GM23338 (cell line): ENCODE data around the gene CDC6. TPM values are rescaled to one million over a fixed set of nuclear protein-coding genes. Genes with fewer than 3 reads are reported as not detected.

Experiments used
- polyA plus RNA-seq: library from polyadenylated mRNA; unstranded; fragments of >200 nt; fragmentation: Nextera tagmentation; extraction: Ambion mirVana; gene quantifications from 2 replicates; pipeline ENCODE4 v1.2.1, GENCODE V29; 2016
- total RNA-seq: library from RNA; depleted of rRNA; stranded (reverse); fragments of >200 nt; shearing (Covaris generic); gene quantifications from 2 replicates; pipeline ENCODE4 v1.2.3, GENCODE V29; 2014; rRNA removed
- TF ChIP-seq, protein P1 (sequence below): fragments of 250-450 bp; sonication (Bioruptor Pico); IDR thresholded peaks from 2 replicates; pipeline ENCODE4 v1.5.0; 2020; ENCODE audit warnings: mild to moderate bottlenecking, moderate library complexity

Gene CDC6
- total and polyA plus RNA-seq, 2 experiments from 2014 or later, result 46.2 to 79.9 TPM

- TF ChIP-seq, protein P1, sequence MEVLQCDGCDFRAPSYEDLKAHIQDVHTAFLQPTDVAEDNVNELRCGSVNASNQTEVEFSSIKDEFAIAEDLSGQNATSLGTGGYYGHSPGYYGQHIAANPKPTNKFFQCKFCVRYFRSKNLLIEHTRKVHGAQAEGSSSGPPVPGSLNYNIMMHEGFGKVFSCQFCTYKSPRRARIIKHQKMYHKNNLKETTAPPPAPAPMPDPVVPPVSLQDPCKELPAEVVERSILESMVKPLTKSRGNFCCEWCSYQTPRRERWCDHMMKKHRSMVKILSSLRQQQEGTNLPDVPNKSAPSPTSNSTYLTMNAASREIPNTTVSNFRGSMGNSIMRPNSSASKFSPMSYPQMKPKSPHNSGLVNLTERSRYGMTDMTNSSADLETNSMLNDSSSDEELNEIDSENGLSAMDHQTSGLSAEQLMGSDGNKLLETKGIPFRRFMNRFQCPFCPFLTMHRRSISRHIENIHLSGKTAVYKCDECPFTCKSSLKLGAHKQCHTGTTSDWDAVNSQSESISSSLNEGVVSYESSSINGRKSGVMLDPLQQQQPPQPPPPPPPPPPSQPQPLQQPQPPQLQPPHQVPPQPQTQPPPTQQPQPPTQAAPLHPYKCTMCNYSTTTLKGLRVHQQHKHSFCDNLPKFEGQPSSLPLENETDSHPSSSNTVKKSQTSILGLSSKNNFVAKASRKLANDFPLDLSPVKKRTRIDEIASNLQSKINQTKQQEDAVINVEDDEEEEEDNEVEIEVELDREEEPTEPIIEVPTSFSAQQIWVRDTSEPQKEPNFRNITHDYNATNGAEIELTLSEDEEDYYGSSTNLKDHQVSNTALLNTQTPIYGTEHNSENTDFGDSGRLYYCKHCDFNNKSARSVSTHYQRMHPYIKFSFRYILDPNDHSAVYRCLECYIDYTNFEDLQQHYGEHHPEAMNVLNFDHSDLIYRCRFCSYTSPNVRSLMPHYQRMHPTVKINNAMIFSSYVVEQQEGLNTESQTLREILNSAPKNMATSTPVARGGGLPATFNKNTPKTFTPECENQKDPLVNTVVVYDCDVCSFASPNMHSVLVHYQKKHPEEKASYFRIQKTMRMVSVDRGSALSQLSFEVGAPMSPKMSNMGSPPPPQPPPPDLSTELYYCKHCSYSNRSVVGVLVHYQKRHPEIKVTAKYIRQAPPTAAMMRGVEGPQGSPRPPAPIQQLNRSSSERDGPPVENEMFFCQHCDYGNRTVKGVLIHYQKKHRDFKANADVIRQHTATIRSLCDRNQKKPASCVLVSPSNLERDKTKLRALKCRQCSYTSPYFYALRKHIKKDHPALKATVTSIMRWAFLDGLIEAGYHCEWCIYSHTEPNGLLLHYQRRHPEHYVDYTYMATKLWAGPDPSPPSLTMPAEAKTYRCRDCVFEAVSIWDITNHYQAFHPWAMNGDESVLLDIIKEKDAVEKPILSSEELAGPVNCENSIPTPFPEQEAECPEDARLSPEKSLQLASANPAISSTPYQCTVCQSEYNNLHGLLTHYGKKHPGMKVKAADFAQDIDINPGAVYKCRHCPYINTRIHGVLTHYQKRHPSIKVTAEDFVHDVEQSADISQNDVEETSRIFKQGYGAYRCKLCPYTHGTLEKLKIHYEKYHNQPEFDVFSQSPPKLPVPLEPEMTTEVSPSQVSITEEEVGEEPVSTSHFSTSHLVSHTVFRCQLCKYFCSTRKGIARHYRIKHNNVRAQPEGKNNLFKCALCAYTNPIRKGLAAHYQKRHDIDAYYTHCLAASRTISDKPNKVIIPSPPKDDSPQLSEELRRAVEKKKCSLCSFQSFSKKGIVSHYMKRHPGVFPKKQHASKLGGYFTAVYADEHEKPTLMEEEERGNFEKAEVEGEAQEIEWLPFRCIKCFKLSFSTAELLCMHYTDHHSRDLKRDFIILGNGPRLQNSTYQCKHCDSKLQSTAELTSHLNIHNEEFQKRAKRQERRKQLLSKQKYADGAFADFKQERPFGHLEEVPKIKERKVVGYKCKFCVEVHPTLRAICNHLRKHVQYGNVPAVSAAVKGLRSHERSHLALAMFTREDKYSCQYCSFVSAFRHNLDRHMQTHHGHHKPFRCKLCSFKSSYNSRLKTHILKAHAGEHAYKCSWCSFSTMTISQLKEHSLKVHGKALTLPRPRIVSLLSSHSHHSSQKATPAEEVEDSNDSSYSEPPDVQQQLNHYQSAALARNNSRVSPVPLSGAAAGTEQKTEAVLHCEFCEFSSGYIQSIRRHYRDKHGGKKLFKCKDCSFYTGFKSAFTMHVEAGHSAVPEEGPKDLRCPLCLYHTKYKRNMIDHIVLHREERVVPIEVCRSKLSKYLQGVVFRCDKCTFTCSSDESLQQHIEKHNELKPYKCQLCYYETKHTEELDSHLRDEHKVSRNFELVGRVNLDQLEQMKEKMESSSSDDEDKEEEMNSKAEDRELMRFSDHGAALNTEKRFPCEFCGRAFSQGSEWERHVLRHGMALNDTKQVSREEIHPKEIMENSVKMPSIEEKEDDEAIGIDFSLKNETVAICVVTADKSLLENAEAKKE, result no peak
These were observed 65.2 kb downstream of the CDC6 start (continued) for GRCh38 chr17:40352779-40353394.

Other genes starting within 250 kb of the CDC6 start
- gene MED24, start 233.5 kb upstream of the CDC6 start, total RNA-seq, result 88.9 and 95.1 TPM in 2 replicates
- gene MED24, start 233.5 kb upstream of the CDC6 start, polyA plus RNA-seq, result 44.4 and 44.8 TPM in 2 replicates
- 9.6 and 10.5 TPM in 2 replicates for gene THRA, start 224.9 kb upstream of the CDC6 start, total RNA-seq
- gene THRA, start 224.9 kb upstream of the CDC6 start, polyA plus RNA-seq, result 3.4 and 3.6 TPM in 2 replicates
- 3.6 and 4.2 TPM in 2 replicates for gene NR1D1, start 187.3 kb upstream of the CDC6 start, total RNA-seq
- gene NR1D1, start 187.3 kb upstream of the CDC6 start, polyA plus RNA-seq, result 3.1 and 3.3 TPM in 2 replicates
- gene MSL1, start 165.9 kb upstream of the CDC6 start, total RNA-seq, result 52.5 and 56.5 TPM in 2 replicates
- 14.3 and 16.2 TPM in 2 replicates for gene MSL1, start 165.9 kb upstream of the CDC6 start, polyA plus RNA-seq
- gene CASC3, start 147.3 kb upstream of the CDC6 start, total RNA-seq, result 76.1 and 82.9 TPM in 2 replicates
- 34.4 and 37.5 TPM in 2 replicates for gene CASC3, start 147.3 kb upstream of the CDC6 start, polyA plus RNA-seq
- 10.4 and 14.0 TPM in 2 replicates for gene RAPGEFL1, start 110.4 kb upstream of the CDC6 start, total RNA-seq
- 5.0 and 6.7 TPM in 2 replicates for gene RAPGEFL1, start 110.4 kb upstream of the CDC6 start, polyA plus RNA-seq
- 9.2 and 10.8 TPM in 2 replicates for gene WIPF2, start 68.6 kb upstream of the CDC6 start, total RNA-seq
- gene WIPF2, start 68.6 kb upstream of the CDC6 start, polyA plus RNA-seq, result 9.2 and 11.7 TPM in 2 replicates
- gene RARA, start 21.3 kb downstream of the CDC6 start, total RNA-seq, result 15.9 and 17.8 TPM in 2 replicates
- 7.4 and 8.7 TPM in 2 replicates for gene RARA, start 21.3 kb downstream of the CDC6 start, polyA plus RNA-seq
- gene GJD3, start 76.9 kb downstream of the CDC6 start, total RNA-seq, result 1.4 and 2.8 TPM in 2 replicates
- not detected in 2 replicates for gene GJD3, start 76.9 kb downstream of the CDC6 start, polyA plus RNA-seq
- 258 and 263 TPM in 2 replicates for gene TOP2A, start 130.0 kb downstream of the CDC6 start, total RNA-seq
- gene TOP2A, start 130.0 kb downstream of the CDC6 start, polyA plus RNA-seq, result 442 and 485 TPM in 2 replicates
- gene IGFBP4, start 155.6 kb downstream of the CDC6 start, total RNA-seq, result 78.9 and 87.2 TPM in 2 replicates
- gene IGFBP4, start 155.6 kb downstream of the CDC6 start, polyA plus RNA-seq, result 37.6 and 38.7 TPM in 2 replicates
- 0.08 and 4.9 TPM in 2 replicates for gene TNS4, start 213.7 kb downstream of the CDC6 start, total RNA-seq
- gene TNS4, start 213.7 kb downstream of the CDC6 start, polyA plus RNA-seq, result 0.31 and 0.64 TPM in 2 replicates